Jurkat, Clone E6-1 (cell line): Measurements from ENCODE around the gene EMILIN2.

Experiments used
- DNase-seq: peaks from one replicate; pipeline ENCODE4 v3.0.0-alpha.2; 2011; ENCODE audit warnings: low read depth, low spot score
- H3K4me3 ChIP-seq: 2 replicates; pipeline ENCODE4 v1.5.1; 2011; ENCODE audit warnings: mild to moderate bottlenecking, low read length, control low read depth, moderate library complexity

The EMILIN2 gene

GRCh38 chr18:2894131-2894840 is 47.5 kb downstream of the EMILIN2 start:
- DNase-seq = no peak
- no peak overlapping the region for H3K4me3 ChIP-seq

GRCh38 chr18:2894841-2895370 is 48.1 kb downstream of the EMILIN2 start:
- H3K4me3 ChIP-seq = no peak overlapping the region
- DNase-seq = no peak

DNA sequence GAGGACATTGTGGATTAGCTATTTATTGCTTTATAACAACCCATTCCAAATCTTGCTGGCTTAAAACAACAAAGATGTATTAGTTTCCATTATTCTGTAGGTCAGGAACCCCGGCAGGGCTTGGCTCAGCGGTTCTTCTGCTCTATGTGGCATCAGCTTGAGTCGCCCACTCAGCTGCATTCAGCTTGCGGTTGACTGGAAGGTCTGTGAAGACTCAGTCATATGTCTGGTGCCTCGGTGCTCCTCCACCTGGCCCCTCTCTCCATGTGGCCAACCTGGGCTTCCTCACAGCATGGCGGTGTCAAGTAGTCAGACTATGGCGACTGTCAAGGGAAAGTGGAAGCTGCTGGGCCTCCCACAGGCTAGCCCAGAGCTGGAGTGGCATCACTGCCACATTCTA is 48.6 kb downstream of the EMILIN2 start:
- no peak for DNase-seq
- H3K4me3 ChIP-seq = no peak overlapping the region

GRCh38 chr18:2896990-2897389 is 50.2 kb downstream of the EMILIN2 start:
- DNase-seq = no peak
- no peak overlapping the region for H3K4me3 ChIP-seq

DNA sequence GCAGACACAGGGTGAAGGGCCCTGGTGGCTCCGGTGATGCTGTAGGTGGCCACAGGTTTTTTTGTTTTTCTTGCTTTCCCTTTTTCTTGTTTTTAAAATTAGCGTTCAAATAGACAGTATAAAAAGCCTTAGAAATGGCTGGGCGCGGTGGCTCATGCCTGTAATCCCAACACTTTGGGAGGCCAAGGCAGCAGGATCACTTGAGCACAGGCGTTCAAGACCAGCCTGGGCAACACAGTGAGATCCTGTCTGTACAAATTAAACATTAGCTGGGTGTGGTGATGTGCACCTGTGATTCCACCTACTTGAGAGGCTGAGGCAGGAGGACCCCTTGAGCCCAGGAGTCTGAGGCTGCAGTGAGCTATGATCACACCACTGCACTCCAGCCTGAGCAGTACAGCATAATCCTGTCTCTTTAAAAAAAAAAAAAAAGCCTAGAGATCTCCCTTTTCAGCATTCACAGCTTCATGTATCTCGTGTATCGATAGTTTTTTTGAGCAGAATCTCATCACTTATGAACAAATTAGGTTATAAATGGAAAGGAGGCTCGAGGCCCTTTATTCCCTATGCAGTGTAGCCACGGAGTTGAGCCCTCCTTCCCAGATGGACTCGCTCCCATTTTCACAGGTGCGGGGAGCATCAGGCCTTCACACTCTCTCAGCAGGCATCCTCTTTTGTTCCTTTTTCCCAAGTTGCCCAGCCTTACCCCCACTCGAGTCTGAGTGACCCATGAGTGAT is 50.8 kb downstream of the EMILIN2 start:
- no peak overlapping the region for H3K4me3 ChIP-seq
- DNase-seq = no peak

- DNase-seq = no peak
- no peak overlapping the region for H3K4me3 ChIP-seq
Observed at GRCh38 chr18:2898186-2898640, 51.4 kb downstream of the EMILIN2 start.

- no peak for DNase-seq
- no peak overlapping the region for H3K4me3 ChIP-seq
Observed at GRCh38 chr18:2900684-2901422, 54.0 kb downstream of the EMILIN2 start.

DNA sequence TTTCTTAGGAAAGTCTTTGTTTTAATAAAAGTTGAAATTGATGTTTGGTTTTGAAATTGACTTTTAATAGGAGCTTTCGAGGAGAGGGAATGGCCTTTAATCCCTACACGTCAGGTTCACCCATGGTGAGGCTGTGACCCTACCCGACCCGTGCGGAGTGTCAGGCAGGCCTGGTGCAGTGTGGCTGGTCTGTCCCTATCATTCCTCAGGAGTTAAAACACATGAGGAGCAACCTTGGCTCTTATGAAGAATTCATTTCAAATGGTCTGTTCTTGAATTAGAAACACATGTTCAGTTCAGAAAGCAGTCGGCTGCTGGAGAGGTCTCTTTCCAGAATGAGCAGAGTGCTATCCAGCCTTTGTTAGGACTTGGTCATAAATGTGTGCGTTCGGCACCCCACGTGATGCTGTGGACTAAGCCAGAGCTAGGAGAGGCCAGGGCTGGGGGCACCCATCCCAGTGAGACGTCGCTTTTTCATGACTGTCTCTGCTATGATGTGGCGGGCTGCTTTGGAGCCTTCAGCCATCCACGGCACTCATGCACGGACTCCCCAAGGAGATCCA is 54.7 kb downstream of the EMILIN2 start:
- DNase-seq = no peak
- H3K4me3 ChIP-seq = no peak overlapping the region

GRCh38 chr18:2902327-2902726 is 55.5 kb downstream of the EMILIN2 start:
- no peak overlapping the region for H3K4me3 ChIP-seq
- DNase-seq = no peak

DNA sequence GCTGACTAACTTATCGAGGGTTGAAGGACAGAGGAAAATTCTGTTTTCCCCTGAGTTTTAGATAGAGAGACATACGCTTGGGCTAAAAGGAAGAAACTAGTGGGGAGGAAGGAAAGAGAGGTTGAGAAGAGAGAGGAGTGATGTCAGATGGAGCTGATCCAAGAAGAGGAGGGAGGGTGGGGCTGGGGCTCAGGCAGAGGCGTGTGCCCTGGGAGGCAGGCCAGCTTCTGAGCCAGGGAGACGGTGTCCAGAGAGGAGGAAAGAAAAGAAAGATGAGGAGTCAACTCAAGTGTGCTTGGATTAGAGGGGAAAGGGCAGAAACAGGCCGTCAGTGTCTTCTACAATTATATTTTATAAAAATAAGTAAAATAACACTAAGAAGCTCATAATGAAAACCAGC is 56.2 kb downstream of the EMILIN2 start:
- H3K4me3 ChIP-seq = no peak overlapping the region
- DNase-seq = no peak

GRCh38 chr18:2905854-2906703 is 59.3 kb downstream of the EMILIN2 start:
- DNase-seq = peak; percentile 24
- peak overlapping the region; percentile 64 for H3K4me3 ChIP-seq

DNA sequence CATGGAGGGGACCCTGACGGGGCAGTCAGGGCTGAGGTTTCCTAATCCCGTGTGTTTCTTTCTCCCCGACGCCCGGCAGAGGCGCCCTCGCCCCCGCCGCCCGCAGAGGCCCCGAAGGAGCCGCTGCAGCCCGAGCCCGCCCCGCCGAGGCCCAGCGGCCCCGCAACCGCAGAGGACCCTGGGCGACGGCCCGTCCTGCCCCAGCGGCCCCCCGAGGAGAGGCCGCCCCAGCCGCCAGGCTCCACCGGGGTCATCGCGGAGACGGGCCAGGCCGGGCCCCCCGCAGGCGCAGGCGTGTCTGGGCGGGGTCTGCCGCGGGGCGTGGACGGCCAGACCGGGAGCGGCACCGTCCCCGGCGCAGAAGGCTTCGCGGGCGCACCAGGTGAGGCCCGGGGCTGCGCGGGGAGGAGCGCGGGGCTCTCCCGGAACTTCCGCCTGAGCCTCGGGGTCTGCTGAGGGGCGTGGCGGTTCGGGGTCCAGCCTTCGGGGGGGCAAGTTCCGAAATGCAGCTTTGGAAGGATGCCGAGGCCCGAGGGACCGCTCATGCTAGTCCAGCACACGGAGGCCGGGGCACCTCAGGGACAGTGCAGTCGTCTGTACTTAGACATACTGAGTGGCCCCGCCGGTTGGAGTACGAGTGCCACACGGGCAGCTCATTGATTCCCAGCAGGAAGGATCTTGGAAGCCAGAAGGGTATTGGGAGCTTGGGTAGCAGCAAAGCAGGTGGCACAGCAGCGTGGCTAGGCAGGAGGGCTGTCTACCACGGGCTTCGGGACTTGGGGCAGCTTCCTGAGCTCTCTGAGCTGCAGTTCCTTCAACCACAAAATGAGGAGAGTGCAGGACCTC is 60.1 kb downstream of the EMILIN2 start:
- H3K4me3 ChIP-seq = peak overlapping the region; percentile 64
- DNase-seq = no peak

GRCh38 chr18:2907550-2908135 is 60.8 kb downstream of the EMILIN2 start:
- no peak for DNase-seq
- H3K4me3 ChIP-seq = peak overlapping the region; percentile 64

- no peak overlapping the region for H3K4me3 ChIP-seq
Observed at GRCh38 chr18:2908166-2908945, 61.5 kb downstream of the EMILIN2 start.

GRCh38 chr18:2908946-2909335 is 62.1 kb downstream of the EMILIN2 start:
- no peak for DNase-seq
- H3K4me3 ChIP-seq = no peak overlapping the region

More at GRCh38 chr18:2908166-2908945, 61.5 kb downstream of the EMILIN2 start:
- no peak for DNase-seq

DNA sequence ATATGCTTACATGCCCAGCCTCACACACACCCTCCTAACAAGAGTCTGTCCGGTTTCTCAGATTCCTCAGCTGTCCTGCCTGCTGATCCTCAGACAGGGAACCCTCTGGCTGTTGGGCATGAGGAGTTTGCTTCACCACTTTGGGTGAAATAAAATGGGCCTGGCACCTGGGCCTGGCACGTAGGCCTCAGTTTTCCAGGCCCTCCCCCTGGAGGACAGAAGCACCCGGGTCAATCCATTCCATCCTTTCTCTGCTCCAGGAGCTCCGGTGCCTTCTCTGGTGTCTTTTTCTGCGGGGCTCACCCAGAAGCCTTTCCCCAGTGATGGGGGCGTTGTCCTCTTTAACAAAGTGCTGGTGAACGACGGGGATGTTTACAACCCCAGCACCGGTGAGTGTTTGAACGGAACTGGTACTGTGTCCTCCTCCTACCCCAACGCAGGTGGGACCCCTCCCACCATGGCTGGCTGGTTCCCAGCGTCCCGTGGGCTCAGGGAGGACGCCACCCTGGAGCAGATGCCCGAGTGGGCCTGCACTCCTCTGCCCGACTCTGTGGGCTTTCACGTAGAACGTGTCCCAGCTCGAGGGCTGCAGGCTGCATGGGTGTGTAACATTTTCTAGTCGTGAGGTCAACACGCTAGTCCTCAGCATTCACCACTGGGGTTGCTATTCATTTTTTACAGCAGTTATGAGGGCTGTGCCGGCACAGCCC is 62.8 kb downstream of the EMILIN2 start:
- DNase-seq = no peak

More for the DNA sequence above, 62.8 kb downstream of the EMILIN2 start:
- H3K4me3 ChIP-seq = no peak overlapping the region
